HG02610 (cell line): ENCODE data around the gene DHRS7.

ENCODE experiments used
- ATAC-seq: cut with Tn5 transposase; IDR thresholded peaks from one replicate; pipeline ENCODE4 v1.9.1; 2021; ENCODE audit warnings: mild to moderate bottlenecking, moderate library complexity; ENCODE audit not compliant: unreplicated experiment

The DHRS7 gene

GRCh38 chr14:60164712-60165546, at the start of gene DHRS7:
DHRS7 (minus strand) TSS chr14:60165398; CDS start chr14:60165309, 89 bp downstream.
- ATAC-seq = peak; percentile 87

- ATAC-seq = no peak
These were observed 49.4 kb upstream of the DHRS7 start for GRCh38 chr14:60214415-60215126.

- no peak for ATAC-seq
These were observed 48.8 kb upstream of the DHRS7 start for GRCh38 chr14:60214003-60214402.

- ATAC-seq = peak; percentile 90
These were observed 47.5 kb upstream of the DHRS7 start for GRCh38 chr14:60212503-60213371.

- ATAC-seq = no peak
These were observed 46.0 kb upstream of the DHRS7 start for GRCh38 chr14:60211153-60211552.

GRCh38 chr14:60210703-60211102, 45.5 kb upstream of the DHRS7 start:
- ATAC-seq = no peak

GRCh38 chr14:60206837-60207533, 41.8 kb upstream of the DHRS7 start:
- peak; percentile 68 for ATAC-seq

GRCh38 chr14:60206249-60206670, 41.1 kb upstream of the DHRS7 start:
- peak; percentile 23 for ATAC-seq

GRCh38 chr14:60204843-60205774, 39.9 kb upstream of the DHRS7 start:
- peak; percentile 44 for ATAC-seq

- peak; percentile 62 for ATAC-seq
These were observed 39.1 kb upstream of the DHRS7 start for GRCh38 chr14:60204104-60204842.

GRCh38 chr14:60199321-60199720, 34.1 kb upstream of the DHRS7 start:
- ATAC-seq = no peak

- ATAC-seq = no peak
These were observed 32.6 kb upstream of the DHRS7 start for GRCh38 chr14:60197629-60198303.

- no peak for ATAC-seq
These were observed 31.1 kb upstream of the DHRS7 start for GRCh38 chr14:60196291-60196690.

- peak; percentile 71 for ATAC-seq
These were observed 30.1 kb upstream of the DHRS7 start for GRCh38 chr14:60195179-60195810.

GRCh38 chr14:60189923-60190840, 25.0 kb upstream of the DHRS7 start:
- ATAC-seq = peak; percentile 63

- no peak for ATAC-seq
These were observed 23.5 kb upstream of the DHRS7 start for GRCh38 chr14:60188696-60189095.

GRCh38 chr14:60188115-60188514, 22.9 kb upstream of the DHRS7 start:
- ATAC-seq = no peak
